ENCODE measurements around the gene PEX14. TPM values are rescaled to one million over a fixed set of nuclear protein-coding genes. Genes with fewer than 3 reads are reported as not detected.

Gene PEX14
- total and polyA plus RNA-seq, 2 donors (not counting 3 experiments of a cell fraction or from before 2014, with no cell fraction given): 19.5 to 26.5 TPM

GRCh38 chr1:10516925-10517676 lies 42.4 kb downstream of the PEX14 start:
- dilution Hi-C loops (cut with MboI; ENCODE audit: extremely low pct_ligation_motif_present, low sequenced_read_pairs): no loop called here
- H3K4me1 ChIP-seq (ENCODE audit: control insufficient read depth, extremely low read depth, insufficient read depth, low read length): no peaks in the 10 kb centered on the region
- BruUV-seq (replicated peaks): no TSS peak
- POLR2A ChIA-PET: no interaction called here
- H3K4me3 ChIP-seq (replicated peaks in 1 of 3; ENCODE audit: insufficient read depth in 1 of 3, low read depth in 1 of 3, low read length in 3 of 3): no peak overlapping the region
- no peak overlapping the region for H2AFZ ChIP-seq (ENCODE audit: low read depth, low read length)
- H3K27ac ChIP-seq (ENCODE audit: insufficient read depth, low read depth, low read length): no peak overlapping the region
- H3K9me1 ChIP-seq (replicated peaks; ENCODE audit: control insufficient read depth, extremely low read depth, insufficient read depth, low read length): no peaks in the 10 kb centered on the region
- DNase-seq (ENCODE audit: low read depth, low spot score) (no peak), FAIRE-seq (peak; percentile 21)
- no peaks in the 10 kb centered on the region for H3K9me3 ChIP-seq (replicated peaks; ENCODE audit: control insufficient read depth, insufficient read depth, low read length)
- CTCF ChIA-PET: interaction anchor here (0.6 kb wide), 1 partner anchor 61 kb away, joined by 4 read pairs; no protein-coding TSS in a partner anchor
- no peaks in the 10 kb centered on the region for H4K20me1 ChIP-seq (replicated peaks; ENCODE audit: control insufficient read depth, extremely low read depth, insufficient read depth, low read length)
- intact Hi-C loops (cut with micrococcal nuclease): no loop called here
- no peaks in the 10 kb centered on the region for H3K27me3 ChIP-seq (ENCODE audit: control insufficient read depth in 2 of 2, insufficient read depth in 2 of 2, low read length in 2 of 2)
- H3K9ac ChIP-seq (replicated peaks; ENCODE audit: extremely low read depth, insufficient read depth, low read length): no peak overlapping the region
- no peaks in the 10 kb centered on the region for H3K36me3 ChIP-seq (ENCODE audit: control insufficient read depth in 2 of 2, extremely low read depth in 1 of 2, insufficient read depth in 2 of 2, low read length in 2 of 2)
- TF ChIP-seq POLR2A (IDR thresholded peaks at IDR 0.05; ENCODE audit: low read depth, low read length) (no peak), MAX (IDR thresholded peaks at IDR 0.05; ENCODE audit: insufficient read depth, insufficient read length) (no peak)
- peaks cover 21% of the 10 kb centered on the region for H3K79me2 ChIP-seq (ENCODE audit: control insufficient read depth, insufficient read depth, low read length)
- H3K4me2 ChIP-seq (ENCODE audit: insufficient read depth, low read length): no peak overlapping the region

GRCh38 chr1:10517677-10517982 lies 42.9 kb downstream of the PEX14 start:
- intact Hi-C loops (cut with micrococcal nuclease) (no loop called here), dilution Hi-C loops (cut with MboI; ENCODE audit: extremely low pct_ligation_motif_present, low sequenced_read_pairs) (no loop called here)
- no peaks in the 10 kb centered on the region for H3K9me1 ChIP-seq (replicated peaks; ENCODE audit: control insufficient read depth, extremely low read depth, insufficient read depth, low read length)
- no peak for DNase-seq (ENCODE audit: low read depth, low spot score)
- no peaks in the 10 kb centered on the region for H4K20me1 ChIP-seq (replicated peaks; ENCODE audit: control insufficient read depth, extremely low read depth, insufficient read depth, low read length)
- ChIA-PET CTCF (interaction anchor here (0.6 kb wide), 1 partner anchor 61 kb away, joined by 4 read pairs; no protein-coding TSS in a partner anchor), POLR2A (no interaction called here)
- peaks cover 18% of the 10 kb centered on the region for H3K79me2 ChIP-seq (ENCODE audit: control insufficient read depth, insufficient read depth, low read length)
- H3K27ac ChIP-seq (ENCODE audit: insufficient read depth, low read depth, low read length): no peak overlapping the region
- BruUV-seq (replicated peaks): no TSS peak
- H3K9ac ChIP-seq (replicated peaks; ENCODE audit: extremely low read depth, insufficient read depth, low read length): no peak overlapping the region
- H2AFZ ChIP-seq (ENCODE audit: low read depth, low read length): no peak overlapping the region
- TF ChIP-seq MAX (IDR thresholded peaks at IDR 0.05; ENCODE audit: insufficient read depth, insufficient read length): no peak
- TF ChIP-seq CTCF (IDR thresholded peaks at IDR 0.05; ENCODE audit: extremely low read depth in 1 of 2, insufficient read depth in 1 of 2, low read depth in 1 of 2, low read length in 2 of 2): no peak
- no peak for TF ChIP-seq POLR2A (IDR thresholded peaks at IDR 0.05; ENCODE audit: low read depth, low read length)
- TF ChIP-seq JUN (IDR thresholded peaks at IDR 0.05; ENCODE audit: borderline replicate concordance, insufficient read depth, insufficient read length, low read depth): no peak
- TF ChIP-seq FOS (IDR thresholded peaks at IDR 0.05; ENCODE audit: borderline replicate concordance, insufficient read depth, low read length): no peak
- TF ChIP-seq MYC (IDR thresholded peaks at IDR 0.05; ENCODE audit: low read depth, low read length): no peak
- no peak for TF ChIP-seq EZH2 (IDR thresholded peaks at IDR 0.05; ENCODE audit: borderline replicate concordance, low read depth, low read length, severe bottlenecking)
- no peak for TF ChIP-seq POLR2AphosphoS5 (IDR thresholded peaks at IDR 0.05; ENCODE audit: insufficient read depth, low read depth, low read length)
- TF ChIP-seq GATA2 (IDR thresholded peaks at IDR 0.05; ENCODE audit: insufficient read depth, insufficient read length, low read depth, low read length): no peak
- no peak for FAIRE-seq
- H3K27me3 ChIP-seq (ENCODE audit: control insufficient read depth in 2 of 2, insufficient read depth in 2 of 2, low read length in 2 of 2): no peaks in the 10 kb centered on the region
- no peaks in the 10 kb centered on the region for H3K9me3 ChIP-seq (replicated peaks; ENCODE audit: control insufficient read depth, insufficient read depth, low read length)
- H3K4me1 ChIP-seq (ENCODE audit: control insufficient read depth, extremely low read depth, insufficient read depth, low read length): peaks cover 2% of the 10 kb centered on the region
- no peak overlapping the region for H3K4me2 ChIP-seq (ENCODE audit: insufficient read depth, low read length)
- H3K36me3 ChIP-seq (ENCODE audit: control insufficient read depth in 2 of 2, extremely low read depth in 1 of 2, insufficient read depth in 2 of 2, low read length in 2 of 2): no peaks in the 10 kb centered on the region
- no peak overlapping the region for H3K4me3 ChIP-seq (replicated peaks in 1 of 3; ENCODE audit: insufficient read depth in 1 of 3, low read depth in 1 of 3, low read length in 3 of 3)

Data from endothelial cell of umbilical vein (primary cell).